ENCODE measurements around the gene OPCML.

The OPCML gene

GRCh38 chr11:132579136-132579535, 953.2 kb downstream of the OPCML start:
- no peak for DNase-seq

GRCh38 chr11:132578580-132578979, 953.7 kb downstream of the OPCML start:
- DNase-seq: no peak

- DNase-seq: no peak
These were observed 955.6 kb downstream of the OPCML start for GRCh38 chr11:132576706-132577105.

- DNase-seq: no peak
These were observed 968.0 kb downstream of the OPCML start for GRCh38 chr11:132564091-132564885.

GRCh38 chr11:132563050-132563449, 969.3 kb downstream of the OPCML start:
- DNase-seq: no peak

GRCh38 chr11:132561937-132562336, 970.4 kb downstream of the OPCML start:
- DNase-seq: no peak

- no peak for DNase-seq
These were observed 972.8 kb downstream of the OPCML start for GRCh38 chr11:132559331-132560036.

- DNase-seq: no peak
These were observed 976.0 kb downstream of the OPCML start for GRCh38 chr11:132556316-132556715.

GRCh38 chr11:132555617-132556016, 976.7 kb downstream of the OPCML start:
- no peak for DNase-seq

GRCh38 chr11:132551016-132551415, 981.3 kb downstream of the OPCML start:
- no peak for DNase-seq

GRCh38 chr11:132549561-132549960, 982.7 kb downstream of the OPCML start:
- no peak for DNase-seq

- no peak for DNase-seq
These were observed 983.3 kb downstream of the OPCML start for GRCh38 chr11:132549001-132549400.

GRCh38 chr11:132544007-132544406, 988.3 kb downstream of the OPCML start:
- no peak for DNase-seq

GRCh38 chr11:132541794-132542193, 990.5 kb downstream of the OPCML start:
- no peak for DNase-seq

- DNase-seq: no peak
These were observed 991.7 kb downstream of the OPCML start for GRCh38 chr11:132540581-132540980.

GRCh38 chr11:132539590-132540368, 992.5 kb downstream of the OPCML start:
- no peak for DNase-seq

- no peak for DNase-seq
These were observed 993.7 kb downstream of the OPCML start for GRCh38 chr11:132538642-132539041.

GRCh38 chr11:132535830-132536229, 996.5 kb downstream of the OPCML start:
- DNase-seq: no peak

GRCh38 chr11:132531921-132532320, 1000.4 kb downstream of the OPCML start:
- no peak for DNase-seq

- DNase-seq: no peak
These were observed 1004.1 kb downstream of the OPCML start for GRCh38 chr11:132528181-132528580.

GRCh38 chr11:132523929-132524328, 1008.4 kb downstream of the OPCML start:
- no peak for DNase-seq

GRCh38 chr11:132520199-132520598, 1012.1 kb downstream of the OPCML start:
- no peak for DNase-seq

GRCh38 chr11:132519241-132519815, 1013.0 kb downstream of the OPCML start:
- no peak for DNase-seq

Measured in NCI-H1436 (cell line).